Tibial nerve (tissue), 4 donors: ENCODE data around the gene GRID1. TPM values are rescaled to one million over a fixed set of nuclear protein-coding genes. Genes with fewer than 3 reads are reported as not detected.

Experiments
- DNase-seq, 2 donors: peaks; one replicate each; pipeline ENCODE4 v3.0.0-alpha.2; 2019; ENCODE audit warnings: low spot score in 2 of 2
- H3K27ac ChIP-seq, 4 donors: fragments of 200-600 bp; sonication (generic) in 3 of 4; one replicate each; pipeline ENCODE4 v1.5.1; 2017 to 2019; ENCODE audit warnings: mild to moderate bottlenecking in 1 of 4
- H3K27me3 ChIP-seq, 2 donors: fragments of 200-600 bp; sonication (generic) in 1 of 2; one replicate each; pipeline versions ENCODE4 v1.5.1 to v1.6.0; 2017 to 2019
- H3K36me3 ChIP-seq, 3 donors: fragments of 200-600 bp; sonication (generic); one replicate each; pipeline ENCODE4 v1.5.1; 2018 to 2019
- H3K4me1 ChIP-seq, 4 donors: fragments of 200-600 bp; sonication (generic) in 3 of 4; one replicate each; pipeline ENCODE4 v1.5.1; 2017 to 2019
- H3K4me3 ChIP-seq, 4 donors: fragments of 200-600 bp; sonication (generic) in 3 of 4; one replicate each; pipeline ENCODE4 v1.5.1; 2017 to 2019; ENCODE audit warnings: mild to moderate bottlenecking in 1 of 4, moderate library complexity in 1 of 4
- H3K9me3 ChIP-seq, 4 donors: fragments of 200-600 bp; sonication (generic) in 3 of 4; one replicate each; pipeline ENCODE4 v1.5.1; 2017 to 2019
- CTCF ChIP-seq, 5 experiments: fragments of 200-600 bp in 3 of 5; fragments of 450-650 bp in 2 of 5; sonication (generic) in 3 of 5; IDR thresholded peaks; one replicate each; pipeline ENCODE4 v1.5.1; 2016 to 2019; ENCODE audit warnings: antibody characterized with exemption in 5 of 5, mild to moderate bottlenecking in 3 of 5, moderate library complexity in 2 of 5
- EP300 ChIP-seq, 2 donors: sonication (generic); formaldehyde crosslinking; IDR thresholded peaks; one replicate each; pipeline ENCODE4 v1.6.1; 2017; ENCODE audit warnings: antibody characterized with exemption in 2 of 2, mild to moderate bottlenecking in 1 of 2
- POLR2A ChIP-seq, 2 donors: fragments of 450-650 bp; IDR thresholded peaks; one replicate each; pipeline ENCODE4 v1.6.1; 2017; ENCODE audit warnings: antibody characterized with exemption in 2 of 2, mild to moderate bottlenecking in 2 of 2, moderate library complexity in 2 of 2
- WGBS, 2 donors: methylation state at CpG; one replicate each; pipeline ENCODE4 v1.1.5; 2018; 5-methylcytosine and 5-hydroxymethylcytosine counted together
- total RNA-seq, 4 donors: library from RNA; depleted of rRNA; stranded (reverse); fragments of >200 nt; gene quantifications; one replicate each; pipeline ENCODE4 v1.1.0, GENCODE V29; 2016

The GRID1 gene
- total RNA-seq, 4 donors from 2014 or later, result 7.7 to 16.3 (median 10.5) TPM

- no peaks in the 10 kb centered on the region for H3K36me3 ChIP-seq
- DNase-seq, result no peak
- whole genome bisulfite sequencing, 2 donors, result 76 to 78% methylated on average over 2 of the region's 2 CpGs
These were observed 700.5 kb downstream of the GRID1 start for GRCh38 chr10:85666102-85666501.

GRCh38 chr10:85665681-85666080, 700.9 kb downstream of the GRID1 start:
- Histone ChIP-seq H3K36me3 (no peaks in the 10 kb centered on the region), H3K27ac (no peak overlapping the region), H3K27me3 (no peaks in the 10 kb centered on the region), H3K4me1 (no peaks in the 10 kb centered on the region), H3K4me3 (no peak overlapping the region), H3K9me3 (no peaks in the 10 kb centered on the region)
- 61 to 73% methylated on average over 6 of the region's 6 CpGs for WGBS, 2 donors
- DNase-seq, result no peak
- TF ChIP-seq POLR2A (IDR thresholded peaks at IDR 0.05) (no peak), CTCF (IDR thresholded peaks at IDR 0.05) (no peak), EP300 (IDR thresholded peaks at IDR 0.05) (no peak)

More at GRCh38 chr10:85666102-85666501, 700.5 kb downstream of the GRID1 start:
- Histone ChIP-seq H3K4me3 (no peak overlapping the region), H3K4me1 (no peaks in the 10 kb centered on the region), H3K27me3 (no peaks in the 10 kb centered on the region), H3K9me3 (no peaks in the 10 kb centered on the region), H3K27ac (no peak overlapping the region)
- TF ChIP-seq CTCF (IDR thresholded peaks at IDR 0.05) (no peak), EP300 (IDR thresholded peaks at IDR 0.05) (no peak), POLR2A (IDR thresholded peaks at IDR 0.05) (no peak)

GRCh38 chr10:85665078-85665477, 701.5 kb downstream of the GRID1 start:
- 71 to 90% methylated on average over 1 of the region's 1 CpG for WGBS, 2 donors
- Histone ChIP-seq H3K4me1 (no peaks in the 10 kb centered on the region), H3K27ac (no peak overlapping the region), H3K36me3 (no peaks in the 10 kb centered on the region), H3K4me3 (no peak overlapping the region), H3K27me3 (no peaks in the 10 kb centered on the region), H3K9me3 (no peaks in the 10 kb centered on the region)
- no peak for DNase-seq
- TF ChIP-seq POLR2A (IDR thresholded peaks at IDR 0.05) (no peak), CTCF (IDR thresholded peaks at IDR 0.05) (no peak), EP300 (IDR thresholded peaks at IDR 0.05) (no peak)

GRCh38 chr10:85661123-85661522, 705.5 kb downstream of the GRID1 start:
- Histone ChIP-seq H3K9me3 (no peaks in the 10 kb centered on the region), H3K27ac (no peak overlapping the region), H3K36me3 (no peaks in the 10 kb centered on the region), H3K4me1 (peaks cover 0 to 3% (median 0%) of the 10 kb centered on the region in 4 donors), H3K4me3 (no peak overlapping the region), H3K27me3 (no peaks in the 10 kb centered on the region)
- no peak for TF ChIP-seq EP300 (IDR thresholded peaks at IDR 0.05)
- no peak for TF ChIP-seq POLR2A (IDR thresholded peaks at IDR 0.05)
- TF ChIP-seq CTCF (IDR thresholded peaks at IDR 0.05), result no peak
- no peak for DNase-seq
- 62 to 71% methylated on average over 4 of the region's 4 CpGs for WGBS, 2 donors

GRCh38 chr10:85659331-85659730, 707.3 kb downstream of the GRID1 start:
- WGBS, 2 donors, result 83 to 96% methylated on average over 1 of the region's 1 CpG
- no peaks in the 10 kb centered on the region for H3K27me3 ChIP-seq
- DNase-seq, result no peak
- H3K36me3 ChIP-seq, result no peaks in the 10 kb centered on the region
- H3K4me3 ChIP-seq, result no peak overlapping the region
- peaks cover 0 to 13% (median 0%) of the 10 kb centered on the region in 4 donors for H3K4me1 ChIP-seq
- TF ChIP-seq EP300 (IDR thresholded peaks at IDR 0.05) (no peak), POLR2A (IDR thresholded peaks at IDR 0.05) (no peak), CTCF (IDR thresholded peaks at IDR 0.05) (no peak)
- H3K27ac ChIP-seq, result no peak overlapping the region
- no peaks in the 10 kb centered on the region for H3K9me3 ChIP-seq
